ENCODE measurements around the gene GANC.

GANC gene

GRCh38 chr15:42405863-42406482 is 133.0 kb downstream of the GANC start:
- no peak for DNase-seq
- intact Hi-C loops (cut with DNase I): loop anchor here (10.0 kb wide), 1 partner anchor 59 kb away; no protein-coding TSS in a partner anchor
